PC-3 (cell line): ENCODE results near the gene PKP1.

ENCODE experiments used
- EZH2 ChIP-seq: fragments of 300-600 bp; sonication (generic); IDR thresholded peaks from one replicate; pipeline ENCODE4 v1.6.1; 2017; ENCODE audit warnings: antibody characterized with exemption, mild to moderate bottlenecking, low read length; ENCODE audit not compliant: unreplicated experiment
- EZH2phosphoT487 ChIP-seq: fragments of 300-600 bp; sonication (generic); IDR thresholded peaks from 2 replicates; pipeline ENCODE4 v1.6.1; 2018; ENCODE audit warnings: mild to moderate bottlenecking, antibody characterized with exemption, low read length, borderline replicate concordance
- TF ChIP-seq, protein P1 (sequence below): fragments of 300-600 bp; sonication (generic); conservative IDR thresholded peaks from 2 replicates; pipeline ENCODE4 v1.5.1; 2017; ENCODE audit warnings: antibody characterized with exemption, low read depth, mild to moderate bottlenecking, low read length

DNA sequence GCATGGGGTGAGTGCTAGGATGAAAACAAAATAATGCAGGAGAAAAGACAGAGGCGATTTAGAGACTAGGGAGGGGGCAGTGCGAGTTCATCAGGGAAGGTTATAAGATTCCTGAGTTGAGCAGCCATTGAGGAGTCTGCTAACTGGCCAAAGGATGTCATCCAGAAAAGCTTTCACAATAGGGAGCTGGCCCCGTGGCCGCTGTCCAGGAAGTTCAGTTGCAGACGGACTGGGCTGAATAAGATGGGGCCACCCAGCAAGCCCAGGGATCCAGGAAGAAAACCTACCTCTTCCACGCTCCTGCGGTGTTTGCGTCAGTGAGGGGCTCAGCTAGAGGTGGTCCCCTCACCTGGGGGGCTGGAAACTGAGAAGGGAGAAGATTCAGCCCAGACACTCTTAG, 4.0 kb upstream of the PKP1 start:
- TF ChIP-seq, protein P1, sequence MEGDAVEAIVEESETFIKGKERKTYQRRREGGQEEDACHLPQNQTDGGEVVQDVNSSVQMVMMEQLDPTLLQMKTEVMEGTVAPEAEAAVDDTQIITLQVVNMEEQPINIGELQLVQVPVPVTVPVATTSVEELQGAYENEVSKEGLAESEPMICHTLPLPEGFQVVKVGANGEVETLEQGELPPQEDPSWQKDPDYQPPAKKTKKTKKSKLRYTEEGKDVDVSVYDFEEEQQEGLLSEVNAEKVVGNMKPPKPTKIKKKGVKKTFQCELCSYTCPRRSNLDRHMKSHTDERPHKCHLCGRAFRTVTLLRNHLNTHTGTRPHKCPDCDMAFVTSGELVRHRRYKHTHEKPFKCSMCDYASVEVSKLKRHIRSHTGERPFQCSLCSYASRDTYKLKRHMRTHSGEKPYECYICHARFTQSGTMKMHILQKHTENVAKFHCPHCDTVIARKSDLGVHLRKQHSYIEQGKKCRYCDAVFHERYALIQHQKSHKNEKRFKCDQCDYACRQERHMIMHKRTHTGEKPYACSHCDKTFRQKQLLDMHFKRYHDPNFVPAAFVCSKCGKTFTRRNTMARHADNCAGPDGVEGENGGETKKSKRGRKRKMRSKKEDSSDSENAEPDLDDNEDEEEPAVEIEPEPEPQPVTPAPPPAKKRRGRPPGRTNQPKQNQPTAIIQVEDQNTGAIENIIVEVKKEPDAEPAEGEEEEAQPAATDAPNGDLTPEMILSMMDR = no peak
- no peak for TF ChIP-seq EZH2phosphoT487
- TF ChIP-seq EZH2 = no peak
